ENCODE results near the gene PPOX. TPM values are rescaled to one million over a fixed set of nuclear protein-coding genes. Genes with fewer than 3 reads are reported as not detected.

Gene PPOX
- total RNA-seq, 4 donors from 2014 or later = 22.2 to 75.2 (median 37.2) TPM

GRCh38 chr1:161188381-161188780 is 22.2 kb downstream of the PPOX start:
- H3K36me3 ChIP-seq = no peaks in the 10 kb centered on the region
- H3K27ac ChIP-seq = no peak overlapping the region
- no peak overlapping the region for H3K4me3 ChIP-seq
- H3K27me3 ChIP-seq = no peaks in the 10 kb centered on the region
- peaks cover 55% of the 10 kb centered on the region for H3K4me1 ChIP-seq
- TF ChIP-seq EP300 (IDR thresholded peaks at IDR 0.05) (no peak), POLR2AphosphoS5 (IDR thresholded peaks at IDR 0.05) (no peak), POLR2A (IDR thresholded peaks at IDR 0.05) (no peak), CTCF (IDR thresholded peaks at IDR 0.05) (no peak)
- no peak for DNase-seq (ENCODE audit: low spot score in 2 of 2)
- 58% methylated on average over 6 of the region's 6 CpGs for WGBS
- no peaks in the 10 kb centered on the region for H3K9me3 ChIP-seq

- H3K27ac ChIP-seq = no peak overlapping the region
- no peaks in the 10 kb centered on the region for H3K9me3 ChIP-seq
- no peaks in the 10 kb centered on the region for H3K27me3 ChIP-seq
- no peak for DNase-seq (ENCODE audit: low spot score in 2 of 2)
- peaks cover 55% of the 10 kb centered on the region for H3K4me1 ChIP-seq
- TF ChIP-seq POLR2A (IDR thresholded peaks at IDR 0.05) (no peak), CTCF (IDR thresholded peaks at IDR 0.05) (no peak), POLR2AphosphoS5 (IDR thresholded peaks at IDR 0.05) (no peak), EP300 (IDR thresholded peaks at IDR 0.05) (no peak)
- H3K4me3 ChIP-seq = no peak overlapping the region
- 80% methylated on average over 5 of the region's 5 CpGs for WGBS
- H3K36me3 ChIP-seq = no peaks in the 10 kb centered on the region
Measured at GRCh38 chr1:161189036-161189435, 22.8 kb downstream of the PPOX start.

- no peak overlapping the region for H3K4me3 ChIP-seq
- WGBS = 70% methylated on average over 4 of the region's 22 CpGs
- DNase-seq (ENCODE audit: low spot score in 2 of 2) = no peak
- H3K27me3 ChIP-seq = no peaks in the 10 kb centered on the region
- no peak for TF ChIP-seq POLR2AphosphoS5 (IDR thresholded peaks at IDR 0.05)
- no peak for TF ChIP-seq CTCF (IDR thresholded peaks at IDR 0.05)
- no peak for TF ChIP-seq EP300 (IDR thresholded peaks at IDR 0.05)
- no peak overlapping the region for H3K27ac ChIP-seq
- H3K36me3 ChIP-seq = no peaks in the 10 kb centered on the region
- H3K9me3 ChIP-seq = no peaks in the 10 kb centered on the region
- H3K4me1 ChIP-seq = peaks cover 49% of the 10 kb centered on the region
Measured at GRCh38 chr1:161190962-161191521, 24.8 kb downstream of the PPOX start.

GRCh38 chr1:161191971-161192370 is 25.7 kb downstream of the PPOX start:
- Histone ChIP-seq H3K27ac (no peak overlapping the region), H3K9me3 (no peaks in the 10 kb centered on the region), H3K27me3 (no peaks in the 10 kb centered on the region), H3K36me3 (no peaks in the 10 kb centered on the region), H3K4me1 (peaks cover 51% of the 10 kb centered on the region), H3K4me3 (no peak overlapping the region)
- 74% methylated on average over 7 of the region's 8 CpGs for WGBS
- no peak for TF ChIP-seq EP300 (IDR thresholded peaks at IDR 0.05)
- TF ChIP-seq POLR2AphosphoS5 (IDR thresholded peaks at IDR 0.05) = no peak
- no peak for TF ChIP-seq CTCF (IDR thresholded peaks at IDR 0.05)
- TF ChIP-seq POLR2A (IDR thresholded peaks at IDR 0.05) = no peak
- no peak for DNase-seq (ENCODE audit: low spot score in 2 of 2)

- H3K4me1 ChIP-seq = peaks cover 53% of the 10 kb centered on the region
- TF ChIP-seq POLR2A (IDR thresholded peaks at IDR 0.05) = no peak
- peak; percentile 79 to 91 for TF ChIP-seq CTCF (IDR thresholded peaks at IDR 0.05)
- H3K27me3 ChIP-seq = no peaks in the 10 kb centered on the region
- H3K36me3 ChIP-seq = no peaks in the 10 kb centered on the region
- no peaks in the 10 kb centered on the region for H3K9me3 ChIP-seq
- no peak overlapping the region for H3K4me3 ChIP-seq
- WGBS = 59% methylated on average over 15 of the region's 15 CpGs
- H3K27ac ChIP-seq = no peak overlapping the region
- no peak for DNase-seq (ENCODE audit: low spot score in 2 of 2)
Measured at GRCh38 chr1:161192476-161193465, 26.5 kb downstream of the PPOX start.
